GM18502 (cell line): ENCODE results near the gene ZDHHC23.

Experiments
- ATAC-seq: cut with Tn5 transposase; IDR thresholded peaks from one replicate; pipeline ENCODE4 v1.9.1; 2021; ENCODE audit warnings: mild to moderate bottlenecking; ENCODE audit not compliant: unreplicated experiment, poor library complexity

Gene ZDHHC23

DNA sequence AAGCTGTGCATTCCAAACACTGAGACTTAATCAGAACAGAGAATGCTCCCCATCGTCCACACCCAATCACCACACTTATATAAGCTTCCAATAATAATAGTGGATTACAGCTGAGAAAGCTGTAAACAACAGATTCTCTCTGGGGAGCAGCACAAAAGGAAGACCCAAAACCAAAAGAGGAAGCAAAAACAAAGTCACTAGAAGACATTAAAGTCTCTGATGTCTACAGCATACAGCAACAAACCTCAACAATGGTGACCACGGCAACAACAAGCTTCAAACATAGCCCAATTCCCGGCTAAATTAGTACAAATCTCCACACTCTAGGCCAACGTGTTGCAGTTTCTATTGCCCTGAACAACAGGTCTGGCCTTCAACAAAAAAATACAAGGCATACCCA is 37.7 kb downstream of the ZDHHC23 start:
- ATAC-seq = peak; percentile 69

DNA sequence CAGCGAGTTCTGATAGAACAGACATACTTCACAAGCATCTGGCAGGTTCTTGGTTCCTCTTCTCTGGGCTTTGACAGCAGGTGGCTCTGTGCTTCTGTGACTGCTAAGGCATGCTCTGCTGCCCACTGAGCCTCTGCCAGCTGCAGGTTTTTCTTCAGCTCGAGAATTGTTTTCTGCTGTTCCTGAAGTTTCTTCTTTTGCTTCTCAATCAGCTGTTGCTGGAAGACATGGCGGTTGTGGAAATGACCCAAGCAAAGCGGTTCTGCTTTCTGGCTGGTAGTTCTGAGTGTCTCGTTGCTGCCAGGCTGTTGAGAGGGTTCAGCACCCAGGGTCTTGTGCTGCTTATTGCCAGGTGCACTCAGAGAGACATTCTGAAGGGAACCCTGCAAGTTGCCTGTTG is 57.7 kb downstream of the ZDHHC23 start:
- ATAC-seq = peak; percentile 98

DNA sequence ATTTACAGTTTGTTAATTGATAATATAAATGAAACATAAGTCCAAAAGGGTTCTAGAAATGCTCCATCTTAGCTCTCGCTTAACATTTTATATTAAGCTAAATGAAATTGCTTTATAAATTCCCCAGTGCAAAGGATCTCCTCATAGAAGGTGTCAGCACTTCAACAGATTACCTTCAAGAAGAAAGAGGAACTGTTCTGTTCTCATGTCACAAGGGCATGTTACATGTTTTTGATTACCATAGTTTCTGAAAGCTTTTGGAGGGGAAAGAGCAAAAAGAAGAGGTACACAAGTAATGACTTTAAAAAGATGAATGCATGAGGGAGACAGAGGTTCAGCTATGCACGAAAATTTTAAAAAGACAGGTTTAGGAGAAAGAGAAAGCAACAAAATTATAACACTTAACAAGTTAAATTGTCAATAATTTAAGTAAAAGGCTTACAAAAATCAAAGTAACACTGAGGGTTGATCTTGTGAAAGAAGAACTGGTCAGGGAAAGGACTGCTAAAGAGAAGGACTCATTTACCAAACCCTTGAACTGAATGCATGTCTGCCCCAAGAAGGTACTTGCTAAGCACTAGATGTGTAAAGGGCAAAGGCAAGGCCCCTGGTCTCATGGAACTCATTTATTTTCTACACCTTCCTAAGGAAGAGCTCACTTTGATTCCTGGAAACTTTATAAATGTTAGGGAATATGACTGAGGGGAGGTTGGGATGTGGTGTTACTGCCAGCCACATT is 63.4 kb downstream of the ZDHHC23 start:
- ATAC-seq = peak; percentile 87
